Memory B cell (primary cell): ENCODE measurements around the gene CHD9.

Source experiments
- ATAC-seq: fragments of 150-1000 bp; cut with Tn5 transposase; 2 replicates; pipeline ENCODE4 v1.10.0; 2021; ENCODE audit warnings: low read depth, mild to moderate bottlenecking, moderate library complexity
- DNase-seq, 2 donors: peaks; one replicate each; pipeline ENCODE4 v3.0.0; 2022; ENCODE audit warnings: low spot score in 2 of 2
- H3K27ac Mint-ChIP-seq: one replicate; pipeline ENCODE4 v1.8.0; 2022; ENCODE audit warnings: mild to moderate bottlenecking, moderate library complexity, mixed read lengths
- H3K27me3 Mint-ChIP-seq: one replicate; pipeline ENCODE4 v1.8.0; 2022; ENCODE audit warnings: mixed read lengths
- H3K36me3 Mint-ChIP-seq: one replicate; pipeline ENCODE4 v1.8.0; 2022; ENCODE audit warnings: mild to moderate bottlenecking, mixed read lengths
- H3K4me1 Mint-ChIP-seq: one replicate; pipeline ENCODE4 v1.8.0; 2022; ENCODE audit warnings: mixed read lengths
- H3K4me3 Mint-ChIP-seq: one replicate; pipeline ENCODE4 v1.8.0; 2022; ENCODE audit warnings: mild to moderate bottlenecking, moderate library complexity, mixed read lengths
- H3K9me3 Mint-ChIP-seq: one replicate; pipeline ENCODE4 v1.8.0; 2022; ENCODE audit warnings: mixed read lengths

Gene CHD9

GRCh38 chr16:53131050-53131362 is 76.2 kb downstream of the CHD9 start:
- DNase-seq (no peak), ATAC-seq (peak; percentile 2)
- H3K4me3 Mint-ChIP-seq, result peak overlapping the region; percentile 88
- H3K27me3 Mint-ChIP-seq, result no peaks in the 10 kb centered on the region
- no peaks in the 10 kb centered on the region for H3K36me3 Mint-ChIP-seq
- H3K9me3 Mint-ChIP-seq, result no peaks in the 10 kb centered on the region
- peak overlapping the region; percentile 89 for H3K27ac Mint-ChIP-seq
- peaks cover 33% of the 10 kb centered on the region for H3K4me1 Mint-ChIP-seq

GRCh38 chr16:53131363-53132071 is 76.7 kb downstream of the CHD9 start:
- peaks cover 28% of the 10 kb centered on the region for H3K4me1 Mint-ChIP-seq
- peak; percentile 10 for ATAC-seq
- H3K36me3 Mint-ChIP-seq, result no peaks in the 10 kb centered on the region
- peak overlapping the region; percentile 91 for H3K4me3 Mint-ChIP-seq
- peak; percentile 24 to 45 for DNase-seq
- H3K27me3 Mint-ChIP-seq, result no peaks in the 10 kb centered on the region
- H3K9me3 Mint-ChIP-seq, result no peaks in the 10 kb centered on the region
- H3K27ac Mint-ChIP-seq, result peak overlapping the region; percentile 89

DNA sequence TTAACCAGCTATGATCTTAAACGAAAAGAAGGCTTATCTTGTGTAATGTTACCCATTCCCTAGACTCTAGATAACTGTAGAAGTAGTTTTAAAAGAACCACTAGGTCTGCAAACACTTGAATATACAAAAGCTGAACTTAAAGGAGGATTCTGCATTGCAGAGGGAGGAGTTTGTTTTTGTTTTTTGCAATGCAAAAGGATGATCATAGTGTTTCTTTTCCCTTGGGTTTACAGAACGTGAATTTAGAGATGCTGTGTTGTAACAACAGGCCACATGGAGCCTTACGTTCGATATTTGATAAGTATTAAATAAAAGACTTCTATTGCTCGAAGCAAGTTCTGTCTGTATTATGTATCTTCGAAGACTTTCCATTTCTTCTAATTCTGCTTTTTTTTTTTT is 77.6 kb downstream of the CHD9 start:
- Mint-ChIP-seq H3K9me3 (no peaks in the 10 kb centered on the region), H3K4me1 (peaks cover 22% of the 10 kb centered on the region), H3K4me3 (peak overlapping the region; percentile 43), H3K27me3 (no peaks in the 10 kb centered on the region), H3K36me3 (no peaks in the 10 kb centered on the region), H3K27ac (no peak overlapping the region)
- DNase-seq, result no peak
- no peak for ATAC-seq

DNA sequence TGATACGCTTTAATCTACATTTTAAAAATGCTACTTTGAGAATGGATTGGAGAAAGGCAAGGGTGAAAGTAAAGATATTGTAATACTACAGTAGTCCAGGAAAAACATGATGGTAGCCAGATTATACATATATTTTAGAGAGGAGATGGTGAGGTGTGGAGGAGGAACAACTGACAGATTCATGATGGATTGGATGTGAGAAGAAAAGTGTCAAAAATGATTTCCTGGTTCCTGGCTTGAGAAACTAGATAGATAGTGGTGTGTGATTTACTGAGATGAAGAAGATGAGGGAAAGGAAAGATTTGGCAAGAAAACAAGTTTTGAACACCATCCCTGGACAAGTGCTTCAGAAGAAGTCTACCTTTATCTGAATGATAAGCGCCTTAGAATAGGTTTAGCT is 80.5 kb downstream of the CHD9 start:
- DNase-seq (no peak), ATAC-seq (no peak)
- Mint-ChIP-seq H3K27ac (peak overlapping the region; percentile 26), H3K4me3 (no peak overlapping the region), H3K27me3 (no peaks in the 10 kb centered on the region), H3K36me3 (no peaks in the 10 kb centered on the region), H3K4me1 (peaks cover 25% of the 10 kb centered on the region), H3K9me3 (no peaks in the 10 kb centered on the region)

GRCh38 chr16:53142823-53143568 is 88.2 kb downstream of the CHD9 start:
- peaks cover 5% of the 10 kb centered on the region for H3K36me3 Mint-ChIP-seq
- H3K4me3 Mint-ChIP-seq, result no peak overlapping the region
- no peaks in the 10 kb centered on the region for H3K27me3 Mint-ChIP-seq
- DNase-seq (no peak), ATAC-seq (no peak)
- peaks cover 26% of the 10 kb centered on the region for H3K4me1 Mint-ChIP-seq
- H3K9me3 Mint-ChIP-seq, result no peaks in the 10 kb centered on the region
- no peak overlapping the region for H3K27ac Mint-ChIP-seq

DNA sequence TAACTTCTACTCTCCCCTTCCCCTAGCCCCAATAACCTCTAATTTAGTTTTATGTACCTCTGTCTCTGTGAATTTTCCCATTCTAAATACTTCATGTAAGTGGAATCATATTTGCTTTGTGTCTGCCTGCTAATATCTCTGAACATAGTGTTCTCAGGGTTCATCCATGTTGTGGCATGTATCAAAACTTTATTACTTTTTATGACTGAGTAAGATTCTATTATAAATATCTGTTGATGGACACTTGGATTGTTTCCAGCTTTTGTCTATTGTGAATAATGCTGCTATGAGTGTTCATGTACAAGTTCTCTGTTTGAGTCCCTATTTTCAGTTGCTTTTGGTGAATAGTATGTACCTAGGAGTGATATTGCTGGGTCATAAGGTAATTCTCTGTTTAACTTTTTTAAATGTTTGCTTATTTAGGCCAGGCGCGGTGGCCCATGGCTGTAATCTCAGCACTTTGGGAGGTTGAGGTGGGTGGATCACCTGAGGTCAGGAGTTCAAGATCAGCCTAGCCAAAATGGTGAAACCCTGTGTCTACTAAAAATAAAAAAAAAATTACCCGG is 92.8 kb downstream of the CHD9 start:
- H3K27ac Mint-ChIP-seq, result peak overlapping the region; percentile 9
- no peak for ATAC-seq
- peaks cover 2% of the 10 kb centered on the region for H3K9me3 Mint-ChIP-seq
- H3K27me3 Mint-ChIP-seq, result no peaks in the 10 kb centered on the region
- DNase-seq, result no peak
- H3K36me3 Mint-ChIP-seq, result peaks cover 12% of the 10 kb centered on the region
- no peak overlapping the region for H3K4me3 Mint-ChIP-seq
- H3K4me1 Mint-ChIP-seq, result peaks cover 13% of the 10 kb centered on the region

- Mint-ChIP-seq H3K9me3 (peaks cover 2% of the 10 kb centered on the region), H3K4me1 (peaks cover 10% of the 10 kb centered on the region), H3K4me3 (no peak overlapping the region), H3K27ac (no peak overlapping the region), H3K36me3 (peaks cover 17% of the 10 kb centered on the region), H3K27me3 (no peaks in the 10 kb centered on the region)
- DNase-seq (no peak), ATAC-seq (no peak)
Measured at GRCh38 chr16:53150769-53151168, 96.0 kb downstream of the CHD9 start.

DNA sequence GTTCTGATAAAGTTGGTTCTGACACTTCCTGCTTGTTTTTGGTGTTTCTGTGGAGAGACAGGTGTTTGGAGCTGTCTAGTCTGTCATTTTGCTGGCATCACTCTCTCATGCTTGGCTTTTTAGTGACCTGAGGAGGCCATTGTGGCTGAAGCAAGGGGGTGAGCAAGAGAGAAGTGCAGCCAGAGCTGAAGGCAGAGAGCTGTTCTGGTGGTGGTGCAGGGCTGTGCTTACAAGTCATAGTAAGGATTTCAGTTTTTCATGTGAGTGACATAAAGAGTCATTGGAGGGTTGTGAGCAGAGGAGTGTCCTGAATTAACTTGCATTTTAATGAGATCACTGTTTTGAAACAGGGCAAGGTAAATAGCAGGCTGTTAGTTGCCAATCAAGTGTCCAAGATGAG is 97.5 kb downstream of the CHD9 start:
- Mint-ChIP-seq H3K27me3 (no peaks in the 10 kb centered on the region), H3K4me1 (peaks cover 7% of the 10 kb centered on the region), H3K27ac (no peak overlapping the region), H3K36me3 (peaks cover 23% of the 10 kb centered on the region), H3K4me3 (no peak overlapping the region), H3K9me3 (peaks cover 2% of the 10 kb centered on the region)
- ATAC-seq (no peak), DNase-seq (no peak)

GRCh38 chr16:53153130-53153529 is 98.3 kb downstream of the CHD9 start:
- Mint-ChIP-seq H3K27me3 (no peaks in the 10 kb centered on the region), H3K36me3 (peaks cover 21% of the 10 kb centered on the region), H3K9me3 (peaks cover 2% of the 10 kb centered on the region), H3K27ac (no peak overlapping the region), H3K4me3 (no peak overlapping the region), H3K4me1 (peaks cover 5% of the 10 kb centered on the region)
- ATAC-seq, result no peak
- DNase-seq, result no peak

DNA sequence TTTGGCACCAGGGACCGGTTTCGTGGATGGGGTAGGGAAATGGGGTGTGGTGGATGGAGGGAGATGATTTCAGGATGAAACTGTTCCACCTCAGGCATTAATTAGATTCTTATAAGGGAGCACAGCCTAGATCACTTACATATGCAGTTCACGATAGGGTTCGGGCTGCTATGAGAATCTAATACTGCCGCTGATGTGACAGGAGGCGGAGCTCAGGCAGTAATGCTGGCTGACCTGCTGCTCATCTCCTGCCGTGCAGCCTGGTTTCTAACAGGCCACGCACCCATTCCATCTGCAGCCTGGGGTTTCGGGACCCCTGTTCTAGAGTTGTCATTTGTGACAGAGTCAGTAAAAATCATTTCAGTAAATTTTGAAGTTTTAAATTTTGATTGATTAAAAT is 99.7 kb downstream of the CHD9 start:
- no peak for DNase-seq
- Mint-ChIP-seq H3K4me1 (peaks cover 3% of the 10 kb centered on the region), H3K27ac (peak overlapping the region; percentile 66), H3K4me3 (no peak overlapping the region), H3K27me3 (no peaks in the 10 kb centered on the region), H3K9me3 (no peaks in the 10 kb centered on the region), H3K36me3 (peaks cover 14% of the 10 kb centered on the region)
- ATAC-seq, result no peak

GRCh38 chr16:53156516-53156915 is 101.7 kb downstream of the CHD9 start:
- peak overlapping the region; percentile 33 for H3K27ac Mint-ChIP-seq
- DNase-seq, result no peak

GRCh38 chr16:53159781-53160436 is 105.1 kb downstream of the CHD9 start:
- Mint-ChIP-seq H3K9me3 (no peaks in the 10 kb centered on the region), H3K4me1 (peaks cover 3% of the 10 kb centered on the region), H3K4me3 (no peak overlapping the region), H3K27ac (no peak overlapping the region), H3K36me3 (peaks cover 17% of the 10 kb centered on the region), H3K27me3 (no peaks in the 10 kb centered on the region)
- ATAC-seq, result peak; percentile 90
- peak; percentile 28 to 56 for DNase-seq

More at GRCh38 chr16:53156516-53156915, 101.7 kb downstream of the CHD9 start:
- H3K4me1 Mint-ChIP-seq, result peaks cover 3% of the 10 kb centered on the region
- peaks cover 14% of the 10 kb centered on the region for H3K36me3 Mint-ChIP-seq
- H3K4me3 Mint-ChIP-seq, result no peak overlapping the region
- ATAC-seq, result no peak
- no peaks in the 10 kb centered on the region for H3K9me3 Mint-ChIP-seq
- H3K27me3 Mint-ChIP-seq, result no peaks in the 10 kb centered on the region

DNA sequence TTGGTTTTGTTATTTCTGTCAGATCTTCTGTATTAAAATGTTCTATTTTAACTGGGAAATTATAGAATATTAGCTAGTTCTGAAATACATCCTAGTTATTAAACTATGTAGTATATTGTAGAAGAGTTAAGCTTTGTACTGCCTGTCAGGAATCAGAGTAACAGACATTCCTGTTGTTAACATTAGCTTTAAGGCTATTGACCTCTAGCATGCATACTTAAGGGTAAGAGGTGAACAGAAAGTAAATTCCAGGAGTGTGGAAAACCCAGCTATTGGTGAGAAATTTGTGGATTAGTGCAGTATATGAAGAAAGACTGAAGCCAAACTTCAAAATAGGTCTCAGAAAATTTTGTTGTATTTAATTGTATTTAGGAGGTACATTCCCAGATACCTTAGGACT is 111.3 kb downstream of the CHD9 start:
- H3K4me3 Mint-ChIP-seq, result no peak overlapping the region
- no peak for ATAC-seq
- no peak overlapping the region for H3K27ac Mint-ChIP-seq
- H3K36me3 Mint-ChIP-seq, result peaks cover 5% of the 10 kb centered on the region
- H3K9me3 Mint-ChIP-seq, result no peaks in the 10 kb centered on the region
- H3K4me1 Mint-ChIP-seq, result peaks cover 6% of the 10 kb centered on the region
- DNase-seq, result no peak
- no peaks in the 10 kb centered on the region for H3K27me3 Mint-ChIP-seq

GRCh38 chr16:53168744-53169143 is 114.0 kb downstream of the CHD9 start:
- H3K27me3 Mint-ChIP-seq, result no peaks in the 10 kb centered on the region
- H3K4me1 Mint-ChIP-seq, result peaks cover 12% of the 10 kb centered on the region
- no peak for ATAC-seq
- no peak overlapping the region for H3K4me3 Mint-ChIP-seq
- H3K27ac Mint-ChIP-seq, result no peak overlapping the region
- H3K9me3 Mint-ChIP-seq, result no peaks in the 10 kb centered on the region
- DNase-seq, result no peak
- peaks cover 4% of the 10 kb centered on the region for H3K36me3 Mint-ChIP-seq
